AG10803 (cell line): Measurements from ENCODE around the gene GCNA.

Experiments used
- DNase-seq: peaks from one replicate; pipeline ENCODE4 v3.0.0; 2010; ENCODE audit warnings: low read depth
- H3K4me3 ChIP-seq: 2 replicates; pipeline ENCODE4 v1.5.1; 2011; ENCODE audit warnings: mild to moderate bottlenecking, low read length, control low read depth
- CTCF ChIP-seq: conservative IDR thresholded peaks from 2 replicates; pipeline ENCODE4 v1.5.1; 2011; ENCODE audit warnings: mild to moderate bottlenecking, low read length, control low read depth, inconsistent platforms

GCNA gene

GRCh38 chrX:71619986-71620385 is 41.7 kb downstream of the GCNA start:
- no peak overlapping the region for H3K4me3 ChIP-seq
- no peak for DNase-seq
- no peak for TF ChIP-seq CTCF

- DNase-seq: peak; percentile 39
- no peak overlapping the region for H3K4me3 ChIP-seq
- no peak for TF ChIP-seq CTCF
Observed at GRCh38 chrX:71621603-71622002, 43.4 kb downstream of the GCNA start.

GRCh38 chrX:71622032-71622575 is 43.9 kb downstream of the GCNA start:
- H3K4me3 ChIP-seq: no peak overlapping the region
- no peak for DNase-seq

DNA sequence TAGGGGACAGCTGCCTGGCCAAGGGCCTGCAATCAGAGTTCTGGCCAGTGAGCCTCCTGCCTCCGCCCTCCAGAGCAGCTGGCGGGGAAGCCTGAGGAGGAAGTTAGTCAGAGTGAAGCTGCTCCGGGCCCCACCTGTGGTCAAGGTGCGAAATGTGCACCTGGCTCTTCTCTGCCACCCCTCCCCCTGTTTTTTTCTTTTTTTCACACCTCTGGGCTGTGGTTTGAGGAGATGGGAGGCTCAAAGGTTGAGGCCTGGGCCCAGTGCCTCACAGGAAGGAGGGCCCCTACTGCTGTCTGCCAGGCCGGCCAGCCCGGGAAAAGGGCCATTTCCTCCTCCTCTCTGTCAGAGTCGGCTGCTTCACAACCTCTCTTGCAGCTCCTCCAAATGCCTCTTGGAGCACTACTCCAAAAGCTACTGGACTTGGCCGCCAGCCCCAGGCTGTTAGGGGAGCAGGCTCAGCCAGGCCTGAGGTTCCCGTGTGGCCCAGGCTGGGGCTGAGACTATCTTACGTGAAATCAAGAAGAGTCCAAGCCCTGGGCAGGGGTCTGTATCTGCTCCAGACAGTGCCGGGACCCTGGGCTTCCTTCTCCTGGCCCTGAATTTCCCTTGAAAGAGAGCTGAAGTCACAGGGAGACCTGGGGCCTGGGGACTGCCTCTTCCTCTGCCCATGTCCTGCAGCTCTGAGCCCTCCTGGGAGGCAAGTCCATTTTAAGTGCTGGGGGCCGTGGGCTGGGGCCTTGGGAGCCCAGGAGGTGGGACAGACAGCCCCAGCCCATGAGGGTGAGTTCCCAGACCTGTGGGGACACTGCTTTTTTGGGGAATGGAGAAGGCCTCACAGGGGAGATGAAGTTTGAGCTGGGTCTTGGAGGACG is 44.6 kb downstream of the GCNA start:
- peak; percentile 81 for DNase-seq
- peak; percentile 44 for TF ChIP-seq CTCF
- no peak overlapping the region for H3K4me3 ChIP-seq

More at GRCh38 chrX:71622032-71622575, 43.9 kb downstream of the GCNA start:
- TF ChIP-seq CTCF: no peak

GRCh38 chrX:71623714-71624113 is 45.5 kb downstream of the GCNA start:
- no peak for DNase-seq
- no peak for TF ChIP-seq CTCF
- H3K4me3 ChIP-seq: no peak overlapping the region

GRCh38 chrX:71625471-71625870 is 47.2 kb downstream of the GCNA start:
- no peak overlapping the region for H3K4me3 ChIP-seq
- no peak for TF ChIP-seq CTCF
- DNase-seq: no peak

DNA sequence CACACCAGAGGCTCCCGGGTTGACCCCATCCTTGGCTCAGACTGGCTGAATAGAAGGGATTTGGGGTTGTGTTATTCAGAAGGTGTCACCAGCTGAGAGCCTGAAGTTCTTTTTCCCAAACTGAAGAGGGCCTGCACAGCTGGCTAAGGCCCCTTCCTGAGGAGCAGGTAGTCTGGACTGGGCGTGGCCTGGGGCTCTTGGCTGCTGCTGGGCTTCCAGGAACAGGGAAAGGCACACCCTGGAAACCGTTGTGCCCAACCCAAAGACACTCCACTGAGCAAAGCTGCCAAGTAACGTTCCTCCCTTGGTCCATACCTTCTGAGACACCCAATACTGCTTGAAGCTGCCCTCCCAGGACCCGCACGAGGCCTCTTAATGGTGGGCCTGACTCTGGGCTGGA is 48.3 kb downstream of the GCNA start:
- DNase-seq: no peak
- H3K4me3 ChIP-seq: no peak overlapping the region
- no peak for TF ChIP-seq CTCF
